Measurements from ENCODE around the gene EGFLAM. TPM values are rescaled to one million over a fixed set of nuclear protein-coding genes. Genes with fewer than 3 reads are reported as not detected.

The EGFLAM gene
- total RNA-seq, 1 experiment from 2014 or later = 9.3 TPM

GRCh38 chr5:38273626-38274025 is 15.3 kb downstream of the EGFLAM start:
- TF ChIP-seq CTCF (IDR thresholded peaks at IDR 0.05; ENCODE audit: unreplicated experiment) = no peak
- intact Hi-C loops (cut with micrococcal nuclease) = no loop called here
- POLR2A ChIA-PET = no interaction called here

GRCh38 chr5:38274370-38274769 is 16.0 kb downstream of the EGFLAM start:
- intact Hi-C loops (cut with micrococcal nuclease) = no loop called here
- ChIA-PET CTCF (interaction anchor here (0.9 kb wide), 1 partner anchor 9 kb away, joined by 3 read pairs; no protein-coding TSS in a partner anchor), POLR2A (interaction anchor here (1.1 kb wide), 1 partner anchor 9 kb away, joined by 3 read pairs; no protein-coding TSS in a partner anchor)
- Mint-ChIP-seq H3K27me3 (ENCODE audit: insufficient read depth, unreplicated experiment) (no peaks in the 10 kb centered on the region), H3K9me3 (ENCODE audit: unreplicated experiment) (peaks cover 37% of the 10 kb centered on the region), H3K27ac (ENCODE audit: low read depth, unreplicated experiment) (no peak overlapping the region), H3K4me1 (ENCODE audit: insufficient read depth, unreplicated experiment) (no peaks in the 10 kb centered on the region), H3K4me3 (ENCODE audit: unreplicated experiment) (no peak overlapping the region), H3K36me3 (ENCODE audit: insufficient read depth, unreplicated experiment) (no peaks in the 10 kb centered on the region)
- no peak for DNase-seq (ENCODE audit: unreplicated experiment)
- no peak for TF ChIP-seq CTCF (IDR thresholded peaks at IDR 0.05; ENCODE audit: unreplicated experiment)
- no TSS peak for BruUV-seq (replicated peaks)

More at GRCh38 chr5:38273626-38274025, 15.3 kb downstream of the EGFLAM start:
- Mint-ChIP-seq H3K4me3 (ENCODE audit: unreplicated experiment) (no peak overlapping the region), H3K4me1 (ENCODE audit: insufficient read depth, unreplicated experiment) (no peaks in the 10 kb centered on the region), H3K27me3 (ENCODE audit: insufficient read depth, unreplicated experiment) (no peaks in the 10 kb centered on the region), H3K36me3 (ENCODE audit: insufficient read depth, unreplicated experiment) (no peaks in the 10 kb centered on the region), H3K9me3 (ENCODE audit: unreplicated experiment) (peaks cover 37% of the 10 kb centered on the region), H3K27ac (ENCODE audit: low read depth, unreplicated experiment) (no peak overlapping the region)
- BruUV-seq (replicated peaks) = no TSS peak
- CTCF ChIA-PET = no interaction called here
- DNase-seq (ENCODE audit: unreplicated experiment) = no peak

GRCh38 chr5:38284384-38284783 is 26.0 kb downstream of the EGFLAM start:
- H3K4me3 Mint-ChIP-seq (ENCODE audit: unreplicated experiment) = no peak overlapping the region
- no peak overlapping the region for H3K27ac Mint-ChIP-seq (ENCODE audit: low read depth, unreplicated experiment)
- no peaks in the 10 kb centered on the region for H3K36me3 Mint-ChIP-seq (ENCODE audit: insufficient read depth, unreplicated experiment)
- no peak for TF ChIP-seq CTCF (IDR thresholded peaks at IDR 0.05; ENCODE audit: unreplicated experiment)
- H3K9me3 Mint-ChIP-seq (ENCODE audit: unreplicated experiment) = no peaks in the 10 kb centered on the region
- no peaks in the 10 kb centered on the region for H3K27me3 Mint-ChIP-seq (ENCODE audit: insufficient read depth, unreplicated experiment)
- H3K4me1 Mint-ChIP-seq (ENCODE audit: insufficient read depth, unreplicated experiment) = no peaks in the 10 kb centered on the region
- POLR2A ChIA-PET = no interaction called here
- DNase-seq (ENCODE audit: unreplicated experiment) = no peak
- CTCF ChIA-PET = interaction anchor here (1.4 to 9.9 kb wide), 2 partner anchors 19 to 99 kb away, joined by 3 to 60 read pairs; no protein-coding TSS in a partner anchor
- no TSS peak for BruUV-seq (replicated peaks)
- intact Hi-C loops (cut with micrococcal nuclease) = no loop called here

- POLR2A ChIA-PET = no interaction called here
- TF ChIP-seq CTCF (IDR thresholded peaks at IDR 0.05; ENCODE audit: unreplicated experiment) = no peak
- DNase-seq (ENCODE audit: unreplicated experiment) = no peak
- Mint-ChIP-seq H3K27ac (ENCODE audit: low read depth, unreplicated experiment) (no peak overlapping the region), H3K27me3 (ENCODE audit: insufficient read depth, unreplicated experiment) (no peaks in the 10 kb centered on the region), H3K4me1 (ENCODE audit: insufficient read depth, unreplicated experiment) (no peaks in the 10 kb centered on the region), H3K9me3 (ENCODE audit: unreplicated experiment) (no peaks in the 10 kb centered on the region), H3K4me3 (ENCODE audit: unreplicated experiment) (no peak overlapping the region), H3K36me3 (ENCODE audit: insufficient read depth, unreplicated experiment) (no peaks in the 10 kb centered on the region)
- CTCF ChIA-PET = interaction anchor here (9.9 kb wide), 1 partner anchor 19 kb away, joined by 60 read pairs; no protein-coding TSS in a partner anchor
- no TSS peak for BruUV-seq (replicated peaks)
- intact Hi-C loops (cut with micrococcal nuclease) = no loop called here
Observed at GRCh38 chr5:38285226-38285625, 26.9 kb downstream of the EGFLAM start.

Data from MCF 10A (cell line).